HG03039 (cell line): ENCODE measurements around the gene ADGRB2.

Experiments used
- ATAC-seq: cut with Tn5 transposase; IDR thresholded peaks from one replicate; pipeline ENCODE4 v1.9.1; 2021; ENCODE audit warnings: mild to moderate bottlenecking, moderate library complexity; ENCODE audit not compliant: unreplicated experiment

Gene ADGRB2

DNA sequence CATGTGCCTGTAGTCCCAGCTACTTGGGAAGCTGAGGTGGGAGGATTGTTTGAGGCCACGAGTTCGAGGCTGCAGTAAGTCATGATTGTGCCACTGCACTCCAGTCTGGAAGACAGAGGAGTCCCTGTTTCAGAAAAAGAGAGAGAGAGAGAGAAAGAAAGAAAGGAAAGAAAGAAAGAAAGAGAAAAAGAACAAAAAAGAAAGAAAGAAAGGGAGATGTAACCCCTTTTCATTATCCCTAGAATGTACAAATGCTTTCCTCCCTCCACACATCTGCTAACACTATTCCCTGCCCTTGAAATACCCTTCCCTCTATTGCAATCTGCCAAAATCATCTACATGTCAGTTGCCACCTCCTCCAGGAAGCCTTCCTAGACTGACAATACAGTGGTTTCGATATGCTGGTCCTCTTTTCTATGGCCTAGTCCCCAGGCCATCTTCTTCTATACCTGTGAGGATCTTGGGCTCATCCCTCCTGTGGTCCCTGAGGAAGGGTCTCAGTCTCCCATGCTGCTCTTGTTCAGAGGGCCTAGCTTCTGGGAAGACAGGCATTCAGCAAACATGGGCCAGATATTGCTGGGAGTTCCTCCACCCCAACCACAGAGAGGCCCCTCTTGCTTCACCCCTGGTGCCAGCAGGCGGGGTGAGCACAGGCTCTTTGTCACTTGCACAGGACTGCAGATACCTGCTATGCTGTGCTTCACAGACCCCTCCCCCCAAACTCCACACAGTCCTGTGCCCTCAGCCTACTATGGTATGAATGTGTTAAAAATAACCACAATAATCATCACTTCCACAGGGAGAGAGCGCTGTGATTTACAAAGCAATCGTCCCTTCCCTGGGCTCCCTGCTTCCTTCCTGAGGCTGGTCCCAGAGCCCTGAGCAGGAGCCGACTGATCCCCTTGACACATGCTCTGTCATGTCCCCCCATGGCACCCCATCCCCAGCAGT, 14.1 kb downstream of the ADGRB2 start:
- ATAC-seq, result no peak

DNA sequence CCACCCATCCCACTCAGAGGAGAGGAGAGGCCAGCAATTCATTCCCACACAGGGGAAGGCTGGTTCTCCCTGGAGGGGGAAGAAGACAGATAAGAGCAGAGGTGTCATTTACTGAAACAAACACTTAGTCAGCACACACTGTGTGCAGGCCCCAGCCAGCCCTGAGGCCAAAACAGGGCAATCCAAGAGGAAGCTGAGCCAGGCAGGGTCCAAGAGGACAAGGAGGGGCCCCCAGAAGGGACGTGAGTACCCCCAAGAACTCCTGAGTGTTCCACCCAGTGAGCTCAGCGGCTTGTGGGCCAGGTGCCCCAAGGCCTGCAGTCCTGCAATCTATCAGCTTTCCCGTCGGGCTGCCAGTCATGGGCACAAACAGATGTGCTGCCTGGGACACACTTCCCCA, 15.8 kb downstream of the ADGRB2 start:
- no peak for ATAC-seq

DNA sequence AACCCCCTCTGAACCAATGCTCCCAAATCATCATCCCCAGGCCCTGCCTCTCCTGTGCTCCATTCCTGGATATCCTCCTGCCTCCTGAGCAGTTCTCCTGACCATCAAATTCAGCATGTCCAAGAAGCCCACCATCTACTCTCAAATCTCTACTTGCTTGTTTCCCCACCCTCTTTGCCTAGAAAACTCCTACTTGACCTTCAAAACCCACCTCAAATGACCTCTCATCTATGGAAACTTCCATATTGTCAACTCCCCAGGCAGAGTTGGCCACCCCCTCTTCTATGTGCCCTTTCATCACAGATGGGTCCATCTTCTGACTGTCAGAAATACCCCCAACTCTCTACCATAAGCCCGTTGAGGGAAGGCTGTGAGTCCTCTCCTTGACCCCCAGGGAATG, 16.8 kb downstream of the ADGRB2 start:
- no peak for ATAC-seq

DNA sequence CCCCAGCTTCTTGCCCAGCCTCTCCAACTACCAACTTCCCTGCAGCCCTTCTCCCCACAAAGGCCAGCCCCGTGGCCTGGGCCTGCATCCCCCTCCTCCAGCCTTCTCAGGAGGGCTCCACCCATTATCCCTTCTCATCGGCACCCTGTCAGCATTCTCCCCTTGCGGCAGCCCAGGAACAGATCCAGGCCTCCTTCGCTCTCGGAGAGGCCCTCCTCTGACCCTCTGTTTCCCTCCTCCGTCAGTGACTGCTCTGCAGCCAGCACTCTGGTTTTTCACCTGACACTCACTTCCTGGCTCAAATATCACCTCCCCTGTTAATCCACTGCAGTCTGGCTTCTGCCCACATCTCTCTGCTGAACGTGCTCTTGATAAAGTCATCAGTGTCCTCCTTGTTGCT, 17.5 kb downstream of the ADGRB2 start:
- no peak for ATAC-seq

DNA sequence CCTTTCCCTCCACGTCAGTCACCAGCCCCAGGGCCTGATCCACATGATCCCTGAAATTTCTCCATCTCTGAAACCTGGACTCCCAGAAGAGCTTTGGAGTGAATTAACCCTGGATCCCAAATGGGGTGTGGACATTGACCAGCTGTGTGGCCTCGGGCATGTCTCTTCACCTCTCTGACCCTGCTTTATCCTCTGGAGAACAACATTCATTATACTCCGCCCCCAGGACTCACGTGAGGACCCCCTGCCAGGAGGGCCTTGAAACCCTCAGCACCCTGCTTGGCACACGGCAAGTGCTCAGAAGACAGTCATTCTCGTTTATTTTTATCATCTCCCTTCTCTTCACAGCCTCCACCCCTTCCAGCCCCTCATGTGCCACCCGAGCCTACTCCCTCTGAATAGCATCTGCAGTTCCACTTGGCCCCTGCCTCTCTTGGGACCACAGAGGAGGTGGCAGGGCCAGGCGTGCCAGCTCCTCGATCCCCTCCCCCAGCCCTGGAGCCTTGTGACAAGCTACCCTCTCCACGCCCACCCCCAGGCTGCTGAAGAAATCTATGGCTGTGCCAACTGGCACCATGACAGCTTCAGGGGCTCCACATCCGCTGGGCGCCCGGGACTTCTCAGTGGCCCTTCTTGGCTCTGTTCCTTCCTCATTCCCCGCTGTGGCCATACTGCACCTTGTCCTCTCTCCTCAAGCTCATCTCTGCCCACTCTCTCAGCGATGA, 18.0 kb downstream of the ADGRB2 start:
- ATAC-seq, result no peak

- ATAC-seq, result no peak
Observed at GRCh38 chr1:31745096-31745945, 18.8 kb downstream of the ADGRB2 start.

GRCh38 chr1:31744165-31744888, 19.8 kb downstream of the ADGRB2 start:
- no peak for ATAC-seq

GRCh38 chr1:31742462-31743212, 21.5 kb downstream of the ADGRB2 start:
- ATAC-seq, result no peak

- no peak for ATAC-seq
Observed at GRCh38 chr1:31739346-31739745, 24.8 kb downstream of the ADGRB2 start.

DNA sequence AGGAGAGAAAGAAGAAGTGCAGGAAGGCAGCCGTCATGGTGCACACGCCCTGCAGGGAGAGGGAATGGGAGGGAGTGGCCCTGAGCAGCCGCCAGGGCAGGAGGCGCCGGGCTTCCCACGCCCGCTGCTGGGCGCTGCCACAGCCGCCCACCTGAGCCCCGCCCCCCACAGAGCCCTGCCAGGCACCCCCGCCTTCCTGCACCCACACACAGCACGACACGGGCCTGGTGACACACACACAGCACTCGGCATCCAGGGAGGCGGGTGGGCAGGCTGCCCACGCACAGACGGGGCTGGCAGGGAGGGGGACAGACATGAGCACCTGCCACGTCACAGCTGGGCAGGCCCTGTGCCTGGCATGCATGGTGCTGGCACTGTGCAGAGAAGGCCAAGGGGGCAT, 27.5 kb downstream of the ADGRB2 start:
- no peak for ATAC-seq

DNA sequence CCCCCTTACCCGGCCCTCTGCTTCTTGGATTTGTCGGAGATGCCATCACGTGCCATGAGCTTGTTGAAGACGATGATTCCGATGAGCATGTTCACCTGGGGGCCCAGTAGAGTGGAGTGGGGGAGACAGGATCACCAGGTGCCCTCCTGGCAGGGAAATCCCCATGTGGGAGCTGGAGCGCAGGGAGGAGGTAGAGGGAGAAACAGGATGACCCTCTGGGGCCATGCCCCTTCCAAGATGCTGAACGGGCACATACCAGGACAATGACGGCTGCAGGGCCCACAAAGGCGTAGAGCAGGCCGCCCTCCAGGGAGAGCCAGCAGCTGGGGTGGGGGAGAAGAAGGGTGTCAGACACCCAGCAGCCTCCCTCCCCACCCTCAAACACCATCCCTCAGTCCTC, 28.6 kb downstream of the ADGRB2 start:
- no peak for ATAC-seq

DNA sequence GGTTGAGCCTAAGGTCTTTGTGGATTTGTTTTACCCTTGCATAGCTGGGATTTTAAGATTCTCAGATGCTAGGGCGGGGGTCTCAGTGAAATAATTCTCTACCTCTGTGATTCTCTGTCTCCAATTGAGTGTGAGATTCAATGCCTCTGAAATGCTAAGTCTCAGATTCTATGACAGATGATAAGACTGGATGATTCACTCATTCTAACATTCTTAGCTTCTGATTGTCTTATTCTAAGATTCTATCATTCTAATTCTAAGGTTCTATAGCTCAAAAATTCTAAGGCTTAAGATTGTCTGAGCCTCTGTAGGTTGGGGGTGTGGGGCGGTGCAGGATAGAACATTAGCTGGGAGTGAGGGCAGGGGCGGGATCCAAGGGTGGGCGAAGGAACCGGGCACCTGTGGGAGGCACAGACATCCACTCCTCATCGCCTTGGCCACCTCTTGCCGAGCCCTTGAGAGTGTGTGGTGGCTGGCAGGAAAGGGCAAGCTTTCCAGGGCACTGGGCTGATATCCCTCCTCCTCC, 29.5 kb downstream of the ADGRB2 start:
- no peak for ATAC-seq

- ATAC-seq, result no peak
Observed at GRCh38 chr1:31733389-31734219, 30.5 kb downstream of the ADGRB2 start.

DNA sequence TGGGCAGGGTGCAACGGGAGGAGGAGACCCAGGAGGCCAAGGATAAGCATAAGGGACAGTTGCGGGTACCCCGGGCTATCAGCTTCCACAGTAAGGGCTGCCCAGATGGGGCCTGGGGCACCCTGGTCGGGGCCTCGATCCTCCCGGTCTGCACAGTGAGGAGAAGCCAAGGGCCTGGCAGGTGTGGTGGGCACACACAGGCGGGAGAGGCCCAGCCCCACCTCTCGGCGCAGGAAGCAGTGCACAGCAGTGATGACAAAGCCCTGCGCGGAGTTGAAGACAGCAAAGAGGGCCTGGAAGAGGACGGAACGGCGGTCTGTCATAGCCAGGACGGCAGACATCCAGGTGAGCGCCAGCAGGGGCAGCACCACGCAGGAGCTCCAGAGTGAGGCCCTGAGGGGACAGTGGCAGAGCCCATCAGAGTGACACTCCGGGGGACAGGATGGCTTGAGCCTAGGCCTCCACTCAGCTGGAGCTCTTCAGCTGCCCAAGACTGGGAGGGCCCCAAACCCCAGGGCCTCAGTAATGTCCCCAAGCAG, 31.3 kb downstream of the ADGRB2 start:
- ATAC-seq, result no peak

DNA sequence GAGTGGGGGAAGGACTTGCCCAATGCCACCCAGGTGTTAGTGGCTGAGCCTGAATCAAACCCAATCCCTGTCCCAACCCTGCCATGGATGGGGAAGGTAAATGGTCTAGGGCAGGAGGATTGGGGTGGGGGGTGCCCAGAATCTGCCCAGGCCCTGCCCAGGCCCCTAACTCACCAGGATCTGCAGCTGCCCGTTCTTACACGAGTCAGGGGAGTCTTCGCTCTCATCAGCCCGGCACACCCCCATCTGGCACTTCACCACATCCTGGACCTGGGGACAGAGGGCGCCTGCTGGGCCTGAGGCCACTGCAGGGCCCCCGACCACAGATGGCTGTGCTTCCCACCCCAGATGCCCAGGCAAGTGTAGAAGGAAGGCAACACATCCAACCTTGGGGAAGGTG, 31.8 kb downstream of the ADGRB2 start:
- no peak for ATAC-seq

DNA sequence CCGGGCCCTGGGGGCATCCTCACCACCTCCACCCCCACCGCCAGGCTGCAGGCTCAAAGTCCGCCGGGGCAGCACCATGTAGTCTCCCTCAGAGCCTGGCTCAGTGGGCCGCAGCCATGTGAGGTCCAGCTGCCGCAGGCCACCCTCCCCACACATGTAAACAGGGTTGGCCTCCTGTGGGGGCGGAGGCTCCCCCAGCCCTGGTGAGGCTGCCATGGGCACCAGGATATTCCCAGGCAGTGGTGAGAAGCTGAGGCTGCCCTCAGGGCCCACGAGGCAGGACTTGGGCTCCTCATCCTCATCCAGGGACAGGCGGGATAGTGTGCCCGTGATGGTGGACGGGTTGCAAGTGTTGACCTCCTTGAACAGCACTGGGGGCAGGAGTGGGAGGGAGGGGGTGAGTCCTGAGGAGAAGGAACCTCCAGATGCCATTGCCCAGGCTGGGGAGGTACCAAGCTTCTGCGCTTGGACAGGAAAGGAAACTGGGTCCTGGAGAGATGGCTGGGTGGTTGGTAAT, 33.0 kb downstream of the ADGRB2 start:
- no peak for ATAC-seq

GRCh38 chr1:31730336-31731048, 33.6 kb downstream of the ADGRB2 start:
- ATAC-seq, result no peak

GRCh38 chr1:31727849-31728248, 36.3 kb downstream of the ADGRB2 start:
- no peak for ATAC-seq
